ENCODE data around the gene KCNQ1.

KCNQ1 gene

GRCh38 chr11:2818021-2818420 is 373.2 kb downstream of the KCNQ1 start:
- no peak for TF ChIP-seq CTCF (IDR thresholded peaks at IDR 0.05; ENCODE audit: low read depth, low read length)
- H3K36me3 ChIP-seq = no peaks in the 10 kb centered on the region

GRCh38 chr11:2818503-2818902 is 373.7 kb downstream of the KCNQ1 start:
- H3K9me3 ChIP-seq (ENCODE audit: severe bottlenecking) = peaks cover 18% of the 10 kb centered on the region
- H3K4me3 ChIP-seq (ENCODE audit: low read depth, low read length) = no peak overlapping the region
- no peak for DNase-seq
- no peaks in the 10 kb centered on the region for H3K36me3 ChIP-seq
- no peaks in the 10 kb centered on the region for H3K27me3 ChIP-seq (ENCODE audit: insufficient read depth, low read depth, severe bottlenecking)
- no peak overlapping the region for H3K27ac ChIP-seq
- TF ChIP-seq CTCF (IDR thresholded peaks at IDR 0.05; ENCODE audit: low read depth, low read length) = no peak

More at GRCh38 chr11:2818021-2818420, 373.2 kb downstream of the KCNQ1 start:
- Histone ChIP-seq H3K4me3 (ENCODE audit: low read depth, low read length) (no peak overlapping the region), H3K27ac (no peak overlapping the region), H3K27me3 (ENCODE audit: insufficient read depth, low read depth, severe bottlenecking) (no peaks in the 10 kb centered on the region), H3K9me3 (ENCODE audit: severe bottlenecking) (peaks cover 15% of the 10 kb centered on the region)
- DNase-seq = no peak

GRCh38 chr11:2819316-2819715 is 374.5 kb downstream of the KCNQ1 start:
- no peak for DNase-seq
- Histone ChIP-seq H3K9me3 (ENCODE audit: severe bottlenecking) (peaks cover 18% of the 10 kb centered on the region), H3K27me3 (ENCODE audit: insufficient read depth, low read depth, severe bottlenecking) (no peaks in the 10 kb centered on the region)

GRCh38 chr11:2820976-2821375 is 376.2 kb downstream of the KCNQ1 start:
- no peaks in the 10 kb centered on the region for H3K36me3 ChIP-seq
- no peak overlapping the region for H3K4me3 ChIP-seq (ENCODE audit: low read depth, low read length)
- H3K9me3 ChIP-seq (ENCODE audit: severe bottlenecking) = peaks cover 15% of the 10 kb centered on the region
- no peak overlapping the region for H3K27ac ChIP-seq
- TF ChIP-seq CTCF (IDR thresholded peaks at IDR 0.05; ENCODE audit: low read depth, low read length) = no peak
- H3K27me3 ChIP-seq (ENCODE audit: insufficient read depth, low read depth, severe bottlenecking) = no peaks in the 10 kb centered on the region
- DNase-seq = no peak

More at GRCh38 chr11:2819316-2819715, 374.5 kb downstream of the KCNQ1 start:
- Histone ChIP-seq H3K4me3 (ENCODE audit: low read depth, low read length) (no peak overlapping the region), H3K36me3 (no peaks in the 10 kb centered on the region), H3K27ac (no peak overlapping the region)
- no peak for TF ChIP-seq CTCF (IDR thresholded peaks at IDR 0.05; ENCODE audit: low read depth, low read length)

GRCh38 chr11:2821891-2822290 is 377.1 kb downstream of the KCNQ1 start:
- no peak for TF ChIP-seq CTCF (IDR thresholded peaks at IDR 0.05; ENCODE audit: low read depth, low read length)

GRCh38 chr11:2824851-2825250 is 380.0 kb downstream of the KCNQ1 start:
- Histone ChIP-seq H3K36me3 (no peaks in the 10 kb centered on the region), H3K27ac (no peak overlapping the region), H3K9me3 (ENCODE audit: severe bottlenecking) (peaks cover 5% of the 10 kb centered on the region), H3K27me3 (ENCODE audit: insufficient read depth, low read depth, severe bottlenecking) (no peaks in the 10 kb centered on the region), H3K4me3 (ENCODE audit: low read depth, low read length) (no peak overlapping the region)
- no peak for TF ChIP-seq CTCF (IDR thresholded peaks at IDR 0.05; ENCODE audit: low read depth, low read length)
- DNase-seq = no peak

More at GRCh38 chr11:2821891-2822290, 377.1 kb downstream of the KCNQ1 start:
- Histone ChIP-seq H3K9me3 (ENCODE audit: severe bottlenecking) (peaks cover 11% of the 10 kb centered on the region), H3K27ac (no peak overlapping the region), H3K36me3 (no peaks in the 10 kb centered on the region), H3K4me3 (ENCODE audit: low read depth, low read length) (no peak overlapping the region), H3K27me3 (ENCODE audit: insufficient read depth, low read depth, severe bottlenecking) (no peaks in the 10 kb centered on the region)
- DNase-seq = no peak
